ENCODE results near the gene RASGRP3. TPM values are rescaled to one million over a fixed set of nuclear protein-coding genes. Genes with fewer than 3 reads are reported as not detected.

Gene RASGRP3
- polyA plus RNA-seq, 2 of the 4 experiments (the other 2 are of a cell fraction): 1.5 to 1.7 TPM

GRCh38 chr2:33526132-33526531 is 49.7 kb downstream of the RASGRP3 start (continued):
- TF ChIP-seq ESRRA (IDR thresholded peaks at IDR 0.05; ENCODE audit: borderline replicate concordance, low read length): no peak
- TF ChIP-seq FOSB (CRISPR knock-in tag; IDR thresholded peaks at IDR 0.05): no peak
- TF ChIP-seq PBX3 (IDR thresholded peaks at IDR 0.05): no peak
- no peak for TF ChIP-seq MAX (IDR thresholded peaks at IDR 0.05)
- TF ChIP-seq HEYL (CRISPR knock-in tag; IDR thresholded peaks at IDR 0.05): no peak
- TF ChIP-seq POLR2A (IDR thresholded peaks at IDR 0.05; ENCODE audit: low read length): no peak

- Histone ChIP-seq H3K9me3 (no peaks in the 10 kb centered on the region), H3K4me3 (no peak overlapping the region), H3K4me2 (no peak overlapping the region), H3K4me1 (peaks cover 8% of the 10 kb centered on the region; the same call in 2 of the 3 replicates), H3K27ac (no peak overlapping the region)
- FAIRE-seq (no peak), ATAC-seq (no peak), DNase-seq (ENCODE audit: low read depth in 1 of 2, low spot score in 1 of 2) (no peak)
- WGBS (ENCODE audit: missing lambda C conversion rate): 84% methylated on average over 5 of the region's 5 CpGs
- CTCF ChIA-PET: interaction anchor here (0.9 kb wide), 1 partner anchor 73 kb away, joined by 3 read pairs; no protein-coding TSS in a partner anchor
- POLR2A ChIA-PET: no interaction called here
- TF ChIP-seq RAD21 (conservative IDR thresholded peaks at IDR 0.05 in 1 of 2, IDR thresholded peaks at IDR 0.05 in 1 of 2) (no peak), RNF2 (IDR thresholded peaks at IDR 0.05; ENCODE audit: borderline replicate concordance, low read depth) (no peak), HOXA7 (CRISPR knock-in tag; IDR thresholded peaks at IDR 0.05) (no peak), ZSCAN20 (CRISPR knock-in tag; IDR thresholded peaks at IDR 0.05) (no peak), MYC (IDR thresholded peaks at IDR 0.05; ENCODE audit: borderline replicate concordance, low read length) (no peak), KDM5A (IDR thresholded peaks at IDR 0.05) (no peak), MAZ (IDR thresholded peaks at IDR 0.05; ENCODE audit: borderline replicate concordance, low read depth, low read length) (no peak), POLR2AphosphoS2 (conservative IDR thresholded peaks at IDR 0.05; ENCODE audit: low read length) (no peak), BCL3 (IDR thresholded peaks at IDR 0.05) (no peak), FOSL2 (IDR thresholded peaks at IDR 0.05) (no peak), FOSL2 (CRISPR knock-in tag; IDR thresholded peaks at IDR 0.05) (no peak), REST (IDR thresholded peaks at IDR 0.05) (no peak), POLR2A (IDR thresholded peaks at IDR 0.05; ENCODE audit: low read length) (no peak), ZNF302 (CRISPR knock-in tag; IDR thresholded peaks at IDR 0.05) (no peak), PBX3 (IDR thresholded peaks at IDR 0.05) (no peak), HEYL (CRISPR knock-in tag; IDR thresholded peaks at IDR 0.05) (no peak)
Observed at GRCh38 chr2:33526921-33527320, 50.5 kb downstream of the RASGRP3 start.
